Measurements from ENCODE around the gene SOD1. TPM values are rescaled to one million over a fixed set of nuclear protein-coding genes. Genes with fewer than 3 reads are reported as not detected.
A peak's percentile ranks its signal among the peaks of the same experiment; 100 is the strongest.

The SOD1 gene
- 160 TPM for total RNA-seq
- long read RNA-seq, transcript SOD1-201 (5 exons, 966 nt) = major isoform, 141 of 151 reads
- long read RNA-seq, partial matches to known transcripts = 3 of 151 reads
- long read RNA-seq, other reads (novel, unspliced or antisense) = 7 of 151 reads

DNA sequence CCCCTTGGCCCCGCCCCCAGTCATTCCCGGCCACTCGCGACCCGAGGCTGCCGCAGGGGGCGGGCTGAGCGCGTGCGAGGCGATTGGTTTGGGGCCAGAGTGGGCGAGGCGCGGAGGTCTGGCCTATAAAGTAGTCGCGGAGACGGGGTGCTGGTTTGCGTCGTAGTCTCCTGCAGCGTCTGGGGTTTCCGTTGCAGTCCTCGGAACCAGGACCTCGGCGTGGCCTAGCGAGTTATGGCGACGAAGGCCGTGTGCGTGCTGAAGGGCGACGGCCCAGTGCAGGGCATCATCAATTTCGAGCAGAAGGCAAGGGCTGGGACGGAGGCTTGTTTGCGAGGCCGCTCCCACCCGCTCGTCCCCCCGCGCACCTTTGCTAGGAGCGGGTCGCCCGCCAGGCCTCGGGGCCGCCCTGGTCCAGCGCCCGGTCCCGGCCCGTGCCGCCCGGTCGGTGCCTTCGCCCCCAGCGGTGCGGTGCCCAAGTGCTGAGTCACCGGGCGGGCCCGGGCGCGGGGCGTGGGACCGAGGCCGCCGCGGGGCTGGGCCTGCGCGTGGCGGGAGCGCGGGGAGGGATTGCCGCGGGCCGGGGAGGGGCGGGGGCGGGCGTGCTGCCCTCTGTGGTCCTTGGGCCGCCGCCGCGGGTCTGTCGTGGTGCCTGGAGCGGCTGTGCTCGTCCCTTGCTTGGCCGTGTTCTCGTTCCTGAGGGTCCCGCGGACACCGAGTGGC is at the start of gene SOD1:
Gene SOD1, plus strand, starts transcription at position 158 of the 723 bp plus-strand sequence. Its CDS starts 77 bp downstream, at position 235.
- intact Hi-C loops (cut with DNase I) = no loop called here
- H3K36me3 ChIP-seq = peaks cover 21% of the 10 kb centered on the region
- H3K4me1 ChIP-seq = peaks cover 32% of the 10 kb centered on the region
- DNase-seq = peak; percentile 96
- TF ChIP-seq, protein P1, sequence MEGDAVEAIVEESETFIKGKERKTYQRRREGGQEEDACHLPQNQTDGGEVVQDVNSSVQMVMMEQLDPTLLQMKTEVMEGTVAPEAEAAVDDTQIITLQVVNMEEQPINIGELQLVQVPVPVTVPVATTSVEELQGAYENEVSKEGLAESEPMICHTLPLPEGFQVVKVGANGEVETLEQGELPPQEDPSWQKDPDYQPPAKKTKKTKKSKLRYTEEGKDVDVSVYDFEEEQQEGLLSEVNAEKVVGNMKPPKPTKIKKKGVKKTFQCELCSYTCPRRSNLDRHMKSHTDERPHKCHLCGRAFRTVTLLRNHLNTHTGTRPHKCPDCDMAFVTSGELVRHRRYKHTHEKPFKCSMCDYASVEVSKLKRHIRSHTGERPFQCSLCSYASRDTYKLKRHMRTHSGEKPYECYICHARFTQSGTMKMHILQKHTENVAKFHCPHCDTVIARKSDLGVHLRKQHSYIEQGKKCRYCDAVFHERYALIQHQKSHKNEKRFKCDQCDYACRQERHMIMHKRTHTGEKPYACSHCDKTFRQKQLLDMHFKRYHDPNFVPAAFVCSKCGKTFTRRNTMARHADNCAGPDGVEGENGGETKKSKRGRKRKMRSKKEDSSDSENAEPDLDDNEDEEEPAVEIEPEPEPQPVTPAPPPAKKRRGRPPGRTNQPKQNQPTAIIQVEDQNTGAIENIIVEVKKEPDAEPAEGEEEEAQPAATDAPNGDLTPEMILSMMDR (IDR thresholded peaks at IDR 0.05) = peak; percentile 33
- peak; percentile 98 for ATAC-seq
- H3K27ac ChIP-seq = peak within 1 kb of the TSS; percentile 90
- peak within 1 kb of the TSS; percentile 86 for H3K4me3 ChIP-seq
- no peaks in the 10 kb centered on the region for H3K27me3 ChIP-seq (ENCODE audit: low read depth)
- no peaks in the 10 kb centered on the region for H3K9me3 ChIP-seq

DNA sequence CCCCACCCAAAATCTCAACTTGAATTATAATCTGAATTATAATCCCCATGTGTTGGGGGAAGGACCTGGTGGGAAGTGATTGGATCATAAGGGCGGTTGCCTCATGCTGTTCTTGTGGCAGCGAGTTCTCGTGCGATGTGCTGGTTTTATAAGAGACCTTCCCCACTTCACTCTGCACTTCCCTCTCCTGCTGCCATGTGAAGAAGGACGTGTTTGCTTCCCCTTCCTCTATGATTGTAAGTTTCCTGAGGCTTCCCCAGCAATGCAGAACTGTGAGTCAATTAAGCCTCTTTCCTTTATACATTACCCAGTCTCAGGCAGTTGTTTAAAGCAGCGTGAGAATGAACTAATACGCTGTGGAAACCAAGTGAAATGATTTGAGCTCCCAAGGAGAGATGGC is 48.0 kb upstream of the SOD1 start:
- ATAC-seq = no peak
- intact Hi-C loops (cut with DNase I) = no loop called here
- TF ChIP-seq, protein P1 (IDR thresholded peaks at IDR 0.05) = no peak

DNA sequence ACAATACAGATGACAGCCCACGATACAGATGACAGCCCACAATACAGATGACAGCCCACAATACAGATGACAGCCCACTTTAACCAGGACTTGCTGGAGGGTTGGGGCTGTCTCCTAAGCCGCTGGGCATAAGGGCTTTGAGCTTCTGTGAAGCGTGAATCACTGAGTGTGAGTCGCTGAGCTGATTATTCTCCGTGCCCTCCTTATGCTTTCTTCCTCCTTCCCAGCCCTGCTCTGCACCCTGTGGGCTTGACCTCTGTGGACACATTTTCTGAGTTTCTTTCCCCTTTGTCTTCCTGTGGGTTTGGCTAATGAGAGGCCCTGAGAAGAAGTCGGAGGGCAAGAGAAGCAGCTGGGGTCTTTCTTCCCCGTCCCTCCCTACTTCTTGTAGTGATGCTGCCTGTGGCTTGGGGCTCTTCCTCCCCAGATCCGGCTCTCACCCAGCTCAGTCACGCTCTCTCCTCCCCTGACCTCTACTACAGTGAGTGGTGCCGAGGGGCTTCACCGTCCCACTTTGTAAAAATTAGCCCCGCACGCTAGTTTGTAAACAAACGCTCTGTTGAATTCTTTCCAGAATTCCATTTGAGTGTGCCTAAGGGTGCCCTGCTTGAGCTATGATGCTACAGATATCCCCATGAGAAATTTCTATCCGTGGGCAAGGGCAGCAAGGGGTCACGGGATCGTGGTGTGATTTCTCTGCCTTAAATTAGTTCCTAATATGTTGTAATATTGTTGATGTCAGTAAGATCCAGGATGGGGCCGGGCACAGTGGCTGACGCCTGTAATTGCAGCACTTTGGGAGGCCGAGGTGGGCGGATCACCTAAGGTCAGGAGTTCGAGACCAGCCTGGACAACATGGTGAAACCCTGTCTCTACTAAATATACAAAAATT is 46.4 kb upstream of the SOD1 start:
- no peak overlapping the region for H3K4me3 ChIP-seq
- ATAC-seq (peak; percentile 45 to 62), DNase-seq (peak; percentile 70)
- H3K36me3 ChIP-seq = no peaks in the 10 kb centered on the region
- intact Hi-C loops (cut with DNase I) = no loop called here
- no peaks in the 10 kb centered on the region for H3K27me3 ChIP-seq (ENCODE audit: low read depth)
- H3K4me1 ChIP-seq = no peaks in the 10 kb centered on the region
- no peaks in the 10 kb centered on the region for H3K9me3 ChIP-seq
- H3K27ac ChIP-seq = no peak overlapping the region
- TF ChIP-seq, protein P1 (IDR thresholded peaks at IDR 0.05) = no peak

More for the DNA sequence above, 48.0 kb upstream of the SOD1 start:
- H3K9me3 ChIP-seq = no peaks in the 10 kb centered on the region
- no peak overlapping the region for H3K4me3 ChIP-seq
- H3K27me3 ChIP-seq (ENCODE audit: low read depth) = no peaks in the 10 kb centered on the region
- H3K4me1 ChIP-seq = no peaks in the 10 kb centered on the region
- no peak overlapping the region for H3K27ac ChIP-seq
- H3K36me3 ChIP-seq = no peaks in the 10 kb centered on the region
- DNase-seq = no peak

DNA sequence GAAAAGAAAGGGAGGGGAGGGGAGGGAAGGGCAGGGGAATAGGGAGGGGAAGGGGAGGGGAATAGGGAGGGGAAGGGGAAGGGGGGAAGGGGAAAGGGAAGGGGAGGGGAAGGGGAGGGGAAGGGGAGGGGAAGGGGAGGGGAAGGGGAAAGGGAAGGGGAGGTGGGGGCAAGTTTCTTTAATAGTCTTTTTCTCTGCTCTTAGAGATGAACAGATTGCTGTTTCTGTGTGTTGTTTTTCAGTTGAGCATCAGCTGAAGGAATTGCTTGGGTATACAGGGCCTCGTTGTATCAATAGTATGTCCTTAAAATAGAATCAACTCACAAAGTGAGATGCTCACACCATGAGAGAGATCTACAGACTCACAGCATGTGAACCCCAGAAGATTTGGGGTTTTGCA is 44.8 kb upstream of the SOD1 start:
- H3K27ac ChIP-seq = no peak overlapping the region
- intact Hi-C loops (cut with DNase I) = no loop called here
- no peaks in the 10 kb centered on the region for H3K27me3 ChIP-seq (ENCODE audit: low read depth)
- ATAC-seq (no peak), DNase-seq (no peak)
- no peak overlapping the region for H3K4me3 ChIP-seq
- H3K9me3 ChIP-seq = no peaks in the 10 kb centered on the region
- TF ChIP-seq, protein P1 (IDR thresholded peaks at IDR 0.05) = no peak
- no peaks in the 10 kb centered on the region for H3K4me1 ChIP-seq
- H3K36me3 ChIP-seq = no peaks in the 10 kb centered on the region

DNA sequence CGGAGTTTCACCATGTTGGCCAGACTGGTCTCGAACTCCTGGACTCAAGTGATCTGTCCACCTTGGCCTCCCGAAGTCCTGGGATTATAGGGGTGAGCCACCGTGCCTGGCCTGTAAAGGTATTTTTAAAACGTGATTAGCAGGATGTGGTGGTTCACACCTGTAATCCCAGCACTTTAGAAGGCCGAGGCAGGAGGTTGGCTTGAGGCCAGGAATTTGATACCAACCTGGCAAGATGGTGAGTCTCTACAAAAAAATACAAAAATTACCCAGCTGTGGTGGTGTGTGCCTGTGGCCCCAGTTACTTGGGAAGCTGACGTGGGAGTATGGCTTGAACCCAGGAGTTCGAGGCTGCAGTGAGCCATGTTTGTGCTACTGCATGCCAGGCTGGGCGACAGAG is 43.3 kb upstream of the SOD1 start:
- H3K4me3 ChIP-seq = no peak overlapping the region
- no peaks in the 10 kb centered on the region for H3K9me3 ChIP-seq
- no peak overlapping the region for H3K27ac ChIP-seq
- no peaks in the 10 kb centered on the region for H3K4me1 ChIP-seq
- intact Hi-C loops (cut with DNase I) = no loop called here
- no peaks in the 10 kb centered on the region for H3K27me3 ChIP-seq (ENCODE audit: low read depth)
- no peak for DNase-seq
- H3K36me3 ChIP-seq = no peaks in the 10 kb centered on the region
- no peak for ATAC-seq
- TF ChIP-seq, protein P1 (IDR thresholded peaks at IDR 0.05) = no peak
